Measurements from ENCODE around the gene SFRP4.

SFRP4 gene

DNA sequence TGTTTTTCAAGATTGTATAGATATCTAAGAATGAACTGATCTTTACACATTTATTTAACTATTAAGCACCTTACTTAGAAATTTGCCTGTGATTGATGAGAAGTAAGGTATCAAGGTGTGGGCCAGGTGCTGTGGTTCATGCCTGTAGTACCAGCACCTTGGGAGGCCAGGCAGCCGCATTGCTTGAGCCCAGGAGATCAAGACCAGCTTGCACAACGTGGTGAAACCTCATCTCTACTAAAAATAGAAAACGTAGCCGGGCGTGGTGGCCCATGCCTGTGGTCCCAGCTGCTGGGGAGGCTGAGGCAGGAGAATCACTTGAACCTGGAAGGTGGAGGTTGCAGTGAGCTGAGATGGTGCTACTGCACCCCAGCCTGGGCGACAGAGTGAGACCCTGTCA, 34.5 kb downstream of the SFRP4 start:
- H3K9ac ChIP-seq (ENCODE audit: low read length): no peak overlapping the region
- H3K4me3 ChIP-seq (ENCODE audit: low read length): no peak overlapping the region
- no peak overlapping the region for H3K27ac ChIP-seq (ENCODE audit: low read length)
- H3K4me2 ChIP-seq (ENCODE audit: low read depth, low read length): no peak overlapping the region
- H2AFZ ChIP-seq (ENCODE audit: low read length): no peak overlapping the region
- no peaks in the 10 kb centered on the region for H4K20me1 ChIP-seq (ENCODE audit: insufficient read depth, low read length)
- no peaks in the 10 kb centered on the region for H3K27me3 ChIP-seq (replicated peaks; ENCODE audit: insufficient read depth, low read length)
- H3K36me3 ChIP-seq (replicated peaks; ENCODE audit: insufficient read depth, low read length): no peaks in the 10 kb centered on the region
- TF ChIP-seq, protein P1, sequence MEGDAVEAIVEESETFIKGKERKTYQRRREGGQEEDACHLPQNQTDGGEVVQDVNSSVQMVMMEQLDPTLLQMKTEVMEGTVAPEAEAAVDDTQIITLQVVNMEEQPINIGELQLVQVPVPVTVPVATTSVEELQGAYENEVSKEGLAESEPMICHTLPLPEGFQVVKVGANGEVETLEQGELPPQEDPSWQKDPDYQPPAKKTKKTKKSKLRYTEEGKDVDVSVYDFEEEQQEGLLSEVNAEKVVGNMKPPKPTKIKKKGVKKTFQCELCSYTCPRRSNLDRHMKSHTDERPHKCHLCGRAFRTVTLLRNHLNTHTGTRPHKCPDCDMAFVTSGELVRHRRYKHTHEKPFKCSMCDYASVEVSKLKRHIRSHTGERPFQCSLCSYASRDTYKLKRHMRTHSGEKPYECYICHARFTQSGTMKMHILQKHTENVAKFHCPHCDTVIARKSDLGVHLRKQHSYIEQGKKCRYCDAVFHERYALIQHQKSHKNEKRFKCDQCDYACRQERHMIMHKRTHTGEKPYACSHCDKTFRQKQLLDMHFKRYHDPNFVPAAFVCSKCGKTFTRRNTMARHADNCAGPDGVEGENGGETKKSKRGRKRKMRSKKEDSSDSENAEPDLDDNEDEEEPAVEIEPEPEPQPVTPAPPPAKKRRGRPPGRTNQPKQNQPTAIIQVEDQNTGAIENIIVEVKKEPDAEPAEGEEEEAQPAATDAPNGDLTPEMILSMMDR (IDR thresholded peaks at IDR 0.05; ENCODE audit: low read length): no peak
- TF ChIP-seq EZH2phosphoT487 (IDR thresholded peaks at IDR 0.05; ENCODE audit: low read length) (no peak), EZH2 (optimal IDR thresholded peaks at IDR 0.05; ENCODE audit: low read depth, low read length) (no peak)
- no peaks in the 10 kb centered on the region for H3F3A ChIP-seq (ENCODE audit: insufficient read depth, low read length)
- H3K9me2 ChIP-seq (replicated peaks; ENCODE audit: insufficient read depth, low read length): no peaks in the 10 kb centered on the region
- H3K4me1 ChIP-seq (ENCODE audit: low read length): no peaks in the 10 kb centered on the region
- H3K79me2 ChIP-seq (ENCODE audit: low read length): no peaks in the 10 kb centered on the region
- H3K9me3 ChIP-seq (replicated peaks; ENCODE audit: insufficient read depth, low read length): no peaks in the 10 kb centered on the region
- DNase-seq: no peak
